Cardiac muscle cell (in vitro differentiated cells and primary cell): ENCODE data around the gene WFS1. TPM values are rescaled to one million over a fixed set of nuclear protein-coding genes. Genes with fewer than 3 reads are reported as not detected.

ENCODE experiments used
- DNase-seq, 2 donors: peaks; one replicate each; pipeline versions ENCODE4 v3.0.0 to v3.0.0-alpha.2; 2010 to 2017; ENCODE audit warnings: low read depth in 1 of 2, low spot score in 1 of 2
- H3K27ac ChIP-seq: fragments of 200-600 bp; sonication (generic); 2 replicates; pipeline ENCODE4 v1.5.1; 2016
- H3K27me3 ChIP-seq: fragments of 200-600 bp; sonication (generic); 2 replicates; pipeline ENCODE4 v1.6.0; 2016; ENCODE audit warnings: control low read depth
- H3K36me3 ChIP-seq: fragments of 200-600 bp; sonication (generic); 2 replicates; pipeline ENCODE4 v1.5.1; 2016; ENCODE audit warnings: control low read depth
- H3K4me1 ChIP-seq: fragments of 200-600 bp; sonication (generic); 2 replicates; pipeline ENCODE4 v1.8.1; 2017; ENCODE audit warnings: low read depth, mild to moderate bottlenecking, mixed run types
- H3K4me3 ChIP-seq: fragments of 200-600 bp; sonication (generic); 2 replicates; pipeline ENCODE4 v1.5.1; 2016; ENCODE audit warnings: mild to moderate bottlenecking
- H3K9me3 ChIP-seq: fragments of 200-600 bp; sonication (generic); 2 replicates; pipeline ENCODE4 v1.5.1; 2017; ENCODE audit warnings: low read depth, mild to moderate bottlenecking, control low read depth
- CTCF ChIP-seq: IDR thresholded peaks from 2 replicates; pipeline ENCODE4 v1.5.1; 2012; ENCODE audit warnings: low read depth, mild to moderate bottlenecking, low read length
- polyA plus RNA-seq: library from polyadenylated mRNA; unstranded; fragments of >200 nt; fragmentation: Nextera tagmentation; extraction: Ambion mirVana; gene quantifications from 2 replicates; pipeline ENCODE4 v1.2.1, GENCODE V29; 2016
- total RNA-seq: library from RNA; depleted of rRNA; stranded (reverse); fragments of >200 nt; gene quantifications from 2 replicates; pipeline ENCODE4 v1.2.3, GENCODE V29; 2016

The WFS1 gene
- total and polyA plus RNA-seq, 2 experiments from 2014 or later: 29.0 to 30.4 TPM

- DNase-seq: no peak
- Histone ChIP-seq H3K36me3 (no peaks in the 10 kb centered on the region), H3K9me3 (no peaks in the 10 kb centered on the region), H3K27ac (no peak overlapping the region), H3K4me3 (no peak overlapping the region), H3K27me3 (no peaks in the 10 kb centered on the region), H3K4me1 (no peaks in the 10 kb centered on the region)
- TF ChIP-seq CTCF: no peak
Measured at GRCh38 chr4:6301051-6301731, 31.5 kb downstream of the WFS1 start.

GRCh38 chr4:6301732-6302442 is 32.2 kb downstream of the WFS1 start:
- DNase-seq: no peak
- no peak overlapping the region for H3K27ac ChIP-seq
- no peak for TF ChIP-seq CTCF

GRCh38 chr4:6302869-6303268 is 33.2 kb downstream of the WFS1 start:
- no peak overlapping the region for H3K4me3 ChIP-seq
- H3K36me3 ChIP-seq: no peaks in the 10 kb centered on the region
- no peak for DNase-seq
- no peak overlapping the region for H3K27ac ChIP-seq
- TF ChIP-seq CTCF: no peak
- no peaks in the 10 kb centered on the region for H3K9me3 ChIP-seq
- no peaks in the 10 kb centered on the region for H3K4me1 ChIP-seq
- H3K27me3 ChIP-seq: no peaks in the 10 kb centered on the region

More at GRCh38 chr4:6301732-6302442, 32.2 kb downstream of the WFS1 start:
- Histone ChIP-seq H3K36me3 (no peaks in the 10 kb centered on the region), H3K4me3 (no peak overlapping the region), H3K9me3 (no peaks in the 10 kb centered on the region), H3K27me3 (no peaks in the 10 kb centered on the region), H3K4me1 (no peaks in the 10 kb centered on the region)

GRCh38 chr4:6303943-6304342 is 34.3 kb downstream of the WFS1 start:
- no peaks in the 10 kb centered on the region for H3K9me3 ChIP-seq
- TF ChIP-seq CTCF: no peak
- no peak overlapping the region for H3K27ac ChIP-seq
- no peaks in the 10 kb centered on the region for H3K36me3 ChIP-seq
- no peaks in the 10 kb centered on the region for H3K4me1 ChIP-seq
- no peak overlapping the region for H3K4me3 ChIP-seq
- peaks cover 6% of the 10 kb centered on the region for H3K27me3 ChIP-seq
- DNase-seq: no peak

GRCh38 chr4:6306299-6306698 is 36.6 kb downstream of the WFS1 start:
- H3K27me3 ChIP-seq: peaks cover 19% of the 10 kb centered on the region
- no peak for TF ChIP-seq CTCF
- no peak overlapping the region for H3K27ac ChIP-seq
- no peak for DNase-seq
- no peaks in the 10 kb centered on the region for H3K4me1 ChIP-seq
- no peak overlapping the region for H3K4me3 ChIP-seq
- H3K9me3 ChIP-seq: no peaks in the 10 kb centered on the region
- H3K36me3 ChIP-seq: no peaks in the 10 kb centered on the region
